ENCODE results near the gene SLC2A2.

- TF ChIP-seq POLR2A (IDR thresholded peaks at IDR 0.05) (no peak), CTCF (IDR thresholded peaks at IDR 0.05) (no peak), EP300 (IDR thresholded peaks at IDR 0.05) (no peak)
These were observed 45.9 kb upstream of the SLC2A2 start for GRCh38 chr3:171072432-171072831.

Data from ovary (tissue), 3 donors.